Glomerular visceral epithelial cell (primary cell): ENCODE measurements around the gene TNS1.

ENCODE experiments used
- DNase-seq: peaks from one replicate; pipeline ENCODE4 v3.0.0-alpha.2; 2016; ENCODE audit errors: extremely low spot score

Gene TNS1

GRCh38 chr2:217899231-217900009 lies 103.4 kb downstream of the TNS1 start:
- DNase-seq, result peak; percentile 92

- DNase-seq, result no peak
These were observed 104.7 kb downstream of the TNS1 start for GRCh38 chr2:217897816-217898806.

- no peak for DNase-seq
These were observed 105.6 kb downstream of the TNS1 start for GRCh38 chr2:217897091-217897715.

GRCh38 chr2:217895070-217895635 lies 107.6 kb downstream of the TNS1 start:
- no peak for DNase-seq

GRCh38 chr2:217893440-217893839 lies 109.4 kb downstream of the TNS1 start:
- DNase-seq, result no peak

- DNase-seq, result no peak
These were observed 110.2 kb downstream of the TNS1 start for GRCh38 chr2:217892560-217892959.

- DNase-seq, result peak; percentile 47
These were observed 112.3 kb downstream of the TNS1 start for GRCh38 chr2:217890445-217890844.

- no peak for DNase-seq
These were observed 113.1 kb downstream of the TNS1 start for GRCh38 chr2:217889656-217890055.

- no peak for DNase-seq
These were observed 114.7 kb downstream of the TNS1 start for GRCh38 chr2:217887841-217888701.

GRCh38 chr2:217886720-217887309 lies 116.0 kb downstream of the TNS1 start:
- peak; percentile 78 for DNase-seq

- DNase-seq, result no peak
These were observed 116.7 kb downstream of the TNS1 start for GRCh38 chr2:217886091-217886490.

- no peak for DNase-seq
These were observed 117.8 kb downstream of the TNS1 start for GRCh38 chr2:217884985-217885384.

- DNase-seq, result no peak
These were observed 121.9 kb downstream of the TNS1 start for GRCh38 chr2:217880891-217881290.

- DNase-seq, result no peak
These were observed 122.4 kb downstream of the TNS1 start for GRCh38 chr2:217880287-217880889.

GRCh38 chr2:217878915-217879590 lies 123.7 kb downstream of the TNS1 start:
- no peak for DNase-seq

GRCh38 chr2:217877866-217878265 lies 124.9 kb downstream of the TNS1 start:
- no peak for DNase-seq

- DNase-seq, result no peak
These were observed 126.6 kb downstream of the TNS1 start for GRCh38 chr2:217876253-217876570.

- DNase-seq, result no peak
These were observed 127.1 kb downstream of the TNS1 start for GRCh38 chr2:217875556-217876252.

GRCh38 chr2:217875138-217875537 lies 127.7 kb downstream of the TNS1 start:
- no peak for DNase-seq
